ENCODE measurements around the gene ARHGAP28. TPM values are rescaled to one million over a fixed set of nuclear protein-coding genes. Genes with fewer than 3 reads are reported as not detected.

The ARHGAP28 gene
- total and polyA plus RNA-seq, 2 experiments from 2014 or later, result 13.6 to 23.7 TPM

DNA sequence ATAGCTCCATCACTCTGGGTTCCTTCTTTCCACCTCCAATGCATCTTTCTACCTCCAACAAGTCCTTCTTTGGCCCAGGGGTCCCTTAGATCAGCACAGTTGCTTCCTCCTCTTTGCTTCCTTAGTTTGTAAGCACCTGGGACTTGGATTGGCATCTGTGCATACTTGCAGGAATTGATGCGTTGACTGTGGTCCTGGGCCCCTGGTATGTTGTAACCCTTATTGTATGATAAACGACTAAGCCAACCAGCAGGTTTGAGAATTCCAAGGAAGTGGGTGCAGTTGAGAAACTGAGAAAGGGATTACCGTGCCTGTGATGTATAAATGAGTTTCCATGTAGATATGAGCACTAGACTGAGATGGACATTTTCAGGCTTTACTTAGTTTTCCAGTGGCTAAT lies 55.9 kb downstream of the ARHGAP28 start:
- no peak for DNase-seq (ENCODE audit: low read depth in 1 of 2, low spot score in 1 of 2)
- Histone ChIP-seq H3K27me3 (no peaks in the 10 kb centered on the region), H3K4me3 (no peak overlapping the region), H3K4me1 (ENCODE audit: low read depth) (peaks cover 32% of the 10 kb centered on the region), H3K9me3 (ENCODE audit: low read depth) (no peaks in the 10 kb centered on the region), H3K36me3 (no peaks in the 10 kb centered on the region), H3K27ac (peak overlapping the region; percentile 67)
- TF ChIP-seq, protein P1, sequence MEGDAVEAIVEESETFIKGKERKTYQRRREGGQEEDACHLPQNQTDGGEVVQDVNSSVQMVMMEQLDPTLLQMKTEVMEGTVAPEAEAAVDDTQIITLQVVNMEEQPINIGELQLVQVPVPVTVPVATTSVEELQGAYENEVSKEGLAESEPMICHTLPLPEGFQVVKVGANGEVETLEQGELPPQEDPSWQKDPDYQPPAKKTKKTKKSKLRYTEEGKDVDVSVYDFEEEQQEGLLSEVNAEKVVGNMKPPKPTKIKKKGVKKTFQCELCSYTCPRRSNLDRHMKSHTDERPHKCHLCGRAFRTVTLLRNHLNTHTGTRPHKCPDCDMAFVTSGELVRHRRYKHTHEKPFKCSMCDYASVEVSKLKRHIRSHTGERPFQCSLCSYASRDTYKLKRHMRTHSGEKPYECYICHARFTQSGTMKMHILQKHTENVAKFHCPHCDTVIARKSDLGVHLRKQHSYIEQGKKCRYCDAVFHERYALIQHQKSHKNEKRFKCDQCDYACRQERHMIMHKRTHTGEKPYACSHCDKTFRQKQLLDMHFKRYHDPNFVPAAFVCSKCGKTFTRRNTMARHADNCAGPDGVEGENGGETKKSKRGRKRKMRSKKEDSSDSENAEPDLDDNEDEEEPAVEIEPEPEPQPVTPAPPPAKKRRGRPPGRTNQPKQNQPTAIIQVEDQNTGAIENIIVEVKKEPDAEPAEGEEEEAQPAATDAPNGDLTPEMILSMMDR (IDR thresholded peaks at IDR 0.05; ENCODE audit: low read depth, low read length), result no peak

DNA sequence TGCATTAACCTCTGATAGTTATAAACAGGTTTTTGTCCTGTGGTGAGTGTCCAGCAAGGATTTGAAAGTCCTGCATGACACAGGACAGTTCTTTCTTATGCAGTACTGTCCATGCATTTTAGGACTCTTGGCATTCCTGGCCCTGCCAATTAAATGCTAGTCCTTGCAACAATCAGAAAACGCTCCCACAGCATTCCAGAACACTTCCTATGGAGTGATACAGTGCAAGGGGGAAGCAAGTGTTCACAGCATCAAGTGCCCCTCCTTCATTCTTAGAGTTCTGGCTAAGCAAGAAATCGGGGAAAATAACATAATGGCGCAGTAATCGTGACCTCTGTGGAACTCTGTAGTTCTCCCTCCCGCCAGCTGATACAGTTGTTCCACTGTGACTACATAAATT lies 62.9 kb downstream of the ARHGAP28 start:
- peak in 1 of 2 donors; percentile 27 for DNase-seq (ENCODE audit: low read depth in 1 of 2, low spot score in 1 of 2)
- TF ChIP-seq, protein P1 (IDR thresholded peaks at IDR 0.05; ENCODE audit: low read depth, low read length), result no peak
- Histone ChIP-seq H3K4me1 (ENCODE audit: low read depth) (peaks cover 6% of the 10 kb centered on the region), H3K27ac (no peak overlapping the region), H3K9me3 (ENCODE audit: low read depth) (no peaks in the 10 kb centered on the region), H3K4me3 (no peak overlapping the region), H3K36me3 (no peaks in the 10 kb centered on the region), H3K27me3 (no peaks in the 10 kb centered on the region)

DNA sequence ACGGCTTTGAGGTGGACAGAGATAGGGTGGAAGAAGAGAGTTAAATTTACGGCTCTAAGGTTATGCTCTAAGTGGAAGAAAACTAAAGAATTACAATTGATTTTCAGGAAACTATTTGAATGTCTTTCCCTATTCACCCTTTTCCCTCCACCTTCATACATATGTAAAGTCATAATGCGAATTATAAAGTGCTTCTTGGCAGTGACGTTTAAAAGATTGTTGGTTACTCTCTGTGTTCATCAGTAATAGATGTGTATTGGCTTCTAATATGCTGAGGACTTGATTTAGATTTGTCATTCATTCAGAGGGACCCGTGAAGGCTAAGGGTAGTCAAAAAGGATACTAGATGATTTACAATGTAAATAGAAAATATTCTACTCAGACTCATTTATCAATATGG lies 63.9 kb downstream of the ARHGAP28 start:
- Histone ChIP-seq H3K9me3 (ENCODE audit: low read depth) (no peaks in the 10 kb centered on the region), H3K4me3 (no peak overlapping the region), H3K27me3 (no peaks in the 10 kb centered on the region), H3K4me1 (ENCODE audit: low read depth) (peaks cover 6% of the 10 kb centered on the region), H3K36me3 (no peaks in the 10 kb centered on the region), H3K27ac (no peak overlapping the region)
- DNase-seq (ENCODE audit: low read depth in 1 of 2, low spot score in 1 of 2), result no peak
- TF ChIP-seq, protein P1 (IDR thresholded peaks at IDR 0.05; ENCODE audit: low read depth, low read length), result no peak

DNA sequence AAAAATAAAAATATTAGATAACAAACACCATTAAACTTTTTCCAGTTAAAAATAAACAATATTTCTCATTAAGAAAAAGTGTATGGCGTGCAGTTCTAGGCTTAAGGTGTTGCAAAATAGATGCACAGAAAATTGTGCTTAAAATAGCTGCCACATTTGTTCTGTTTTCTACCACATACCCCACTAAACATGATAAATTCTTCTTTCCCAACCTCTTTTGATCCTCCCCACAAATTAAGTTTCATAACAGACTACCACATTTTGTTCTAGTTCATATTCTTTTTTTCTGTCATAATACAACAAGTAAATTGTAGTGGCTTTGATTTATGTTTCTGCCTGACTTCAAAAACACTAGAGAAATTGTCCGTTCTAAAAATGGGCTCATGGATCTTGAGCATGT lies 64.5 kb downstream of the ARHGAP28 start:
- no peaks in the 10 kb centered on the region for H3K9me3 ChIP-seq (ENCODE audit: low read depth)
- no peak overlapping the region for H3K27ac ChIP-seq
- peaks cover 6% of the 10 kb centered on the region for H3K4me1 ChIP-seq (ENCODE audit: low read depth)
- no peak for DNase-seq (ENCODE audit: low read depth in 1 of 2, low spot score in 1 of 2)
- no peak overlapping the region for H3K4me3 ChIP-seq
- TF ChIP-seq, protein P1 (IDR thresholded peaks at IDR 0.05; ENCODE audit: low read depth, low read length), result no peak
- H3K36me3 ChIP-seq, result no peaks in the 10 kb centered on the region
- no peaks in the 10 kb centered on the region for H3K27me3 ChIP-seq

DNA sequence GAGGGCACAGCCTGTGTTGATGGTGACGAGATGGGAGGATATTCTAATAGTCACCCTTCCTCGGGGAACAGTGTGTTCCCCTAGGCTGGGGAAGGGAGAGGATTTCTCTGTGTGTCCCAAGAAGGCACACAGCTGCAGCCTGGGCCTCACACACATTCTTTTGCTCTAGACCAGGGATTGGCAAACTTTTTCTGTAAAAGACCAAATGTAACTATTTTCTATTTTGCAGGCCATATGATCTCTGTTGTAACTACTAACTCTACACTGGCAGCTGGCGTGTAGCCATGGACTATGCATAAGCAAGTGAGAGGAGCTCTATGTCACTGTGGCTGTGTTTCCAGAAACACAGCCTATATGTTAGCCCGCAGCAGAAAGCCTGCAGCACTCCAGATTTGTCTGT lies 65.8 kb downstream of the ARHGAP28 start:
- H3K27ac ChIP-seq, result peak overlapping the region; percentile 66
- no peak overlapping the region for H3K4me3 ChIP-seq
- DNase-seq (ENCODE audit: low read depth in 1 of 2, low spot score in 1 of 2), result peak in 1 of 2 donors; percentile 70
- H3K36me3 ChIP-seq, result no peaks in the 10 kb centered on the region
- H3K27me3 ChIP-seq, result no peaks in the 10 kb centered on the region
- no peaks in the 10 kb centered on the region for H3K9me3 ChIP-seq (ENCODE audit: low read depth)
- TF ChIP-seq, protein P1 (IDR thresholded peaks at IDR 0.05; ENCODE audit: low read depth, low read length), result no peak
- H3K4me1 ChIP-seq (ENCODE audit: low read depth), result peaks cover 6% of the 10 kb centered on the region

DNA sequence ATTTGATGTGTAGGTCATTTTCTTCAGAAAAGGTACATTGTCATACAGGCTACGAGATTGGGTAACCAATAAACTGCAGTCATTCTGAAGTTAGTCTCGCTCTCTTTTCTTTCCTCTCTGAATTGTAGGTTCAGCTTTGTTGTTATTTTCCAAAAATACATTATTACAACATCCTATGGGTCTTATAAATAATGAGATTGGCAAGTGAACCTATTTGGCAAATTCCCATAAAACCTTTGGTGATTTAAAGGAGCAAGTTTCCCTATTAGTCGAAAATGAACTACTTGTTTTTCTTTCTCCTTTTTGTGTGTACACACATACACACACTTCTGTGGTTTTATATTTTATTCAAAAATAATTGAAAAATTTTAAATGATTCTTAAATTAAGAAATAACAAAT lies 67.0 kb downstream of the ARHGAP28 start:
- no peak for DNase-seq (ENCODE audit: low read depth in 1 of 2, low spot score in 1 of 2)
- Histone ChIP-seq H3K4me1 (ENCODE audit: low read depth) (peaks cover 6% of the 10 kb centered on the region), H3K36me3 (no peaks in the 10 kb centered on the region), H3K4me3 (no peak overlapping the region), H3K27ac (no peak overlapping the region), H3K27me3 (no peaks in the 10 kb centered on the region), H3K9me3 (ENCODE audit: low read depth) (no peaks in the 10 kb centered on the region)
- TF ChIP-seq, protein P1 (IDR thresholded peaks at IDR 0.05; ENCODE audit: low read depth, low read length), result no peak

Measured in cardiac muscle cell (in vitro differentiated cells and primary cell).